BLaER1 treated with 17β-estradiol and CSF1 and Interleukin-3, amounts not matched to agents 10 nM and 100 nM (cell line): ENCODE measurements around the gene TPO.
A peak's percentile ranks its signal among the peaks of the same experiment; 100 is the strongest.

Experiments used
- H3K27ac ChIP-seq, 11 experiments: shearing (Covaris generic); formaldehyde crosslinking; 2 replicates each; pipeline ENCODE4 v1.8.1; 2022
- H3K27me3 ChIP-seq, 11 experiments: shearing (Covaris generic); formaldehyde crosslinking; 2 replicates each; pipeline ENCODE4 v1.8.1; 2022
- H3K36me3 ChIP-seq, 11 experiments: shearing (Covaris generic); formaldehyde crosslinking; 2 replicates each; pipeline ENCODE4 v1.8.1; 2022
- H3K4me1 ChIP-seq, 10 experiments: shearing (Covaris generic); formaldehyde crosslinking; 2 replicates each; pipeline ENCODE4 v1.8.1; 2022
- H3K4me2 ChIP-seq, 11 experiments: shearing (Covaris generic); formaldehyde crosslinking; 2 replicates each; pipeline ENCODE4 v1.8.1; 2022
- H3K4me3 ChIP-seq, 10 experiments: shearing (Covaris generic); formaldehyde crosslinking; 2 replicates each; pipeline ENCODE4 v1.8.1; 2022
- H3K9ac ChIP-seq, 11 experiments: shearing (Covaris generic); formaldehyde crosslinking; 2 replicates each; pipeline ENCODE4 v1.8.1; 2022
- H3K9me3 ChIP-seq, 11 experiments: shearing (Covaris generic); formaldehyde crosslinking; replicated peaks in 1 of 11; 2 replicates each; pipeline ENCODE4 v1.8.1; 2022
- H4K20me1 ChIP-seq, 11 experiments: shearing (Covaris generic); formaldehyde crosslinking; 2 replicates each; pipeline ENCODE4 v1.8.1; 2022
- Cebpa-rat ChIP-seq, 11 experiments: shearing (Covaris generic); IDR thresholded peaks; 2 replicates each; pipeline ENCODE4 v1.8.1; 2022

Gene TPO

DNA sequence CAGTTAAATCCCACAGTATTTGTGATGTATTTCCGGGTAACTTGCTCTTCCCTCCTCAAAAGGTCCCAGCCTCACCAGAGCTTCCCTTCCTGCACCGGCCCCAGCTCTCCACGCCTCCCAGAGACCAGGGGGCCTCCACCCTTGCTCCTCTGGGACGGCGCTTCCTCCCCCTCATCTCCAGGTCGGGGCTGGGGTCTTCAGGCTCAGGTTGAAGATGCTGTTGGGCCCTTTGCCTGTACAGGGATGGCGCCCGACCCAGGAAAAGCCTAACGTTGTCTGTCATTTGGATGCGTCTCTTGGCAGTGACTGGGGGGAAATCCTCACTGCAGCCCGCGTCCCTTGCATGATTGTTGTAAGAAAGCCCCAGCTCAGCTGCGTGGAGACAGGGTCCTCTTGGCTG lies 126.7 kb downstream of the TPO start:
- Histone ChIP-seq H3K4me3 (no peak overlapping the region), H3K9ac (no peak overlapping the region), H3K9me3 (no peaks in the 10 kb centered on the region), H3K4me2 (peak overlapping the region in 3 of 11 experiments; percentile 60 to 71 (median 66); a peak in 4 of 22 replicates), H3K27me3 (peaks cover 0 to 9% (median 0%) of the 10 kb centered on the region in 11 experiments; a peak in 2 of 22 replicates), H3K36me3 (no peaks in the 10 kb centered on the region), H3K4me1 (peaks cover 0 to 61% (median 32%) of the 10 kb centered on the region in 10 experiments; a peak in 18 of 20 replicates), H3K27ac (no peak overlapping the region), H4K20me1 (peaks cover 0 to 8% (median 0%) of the 10 kb centered on the region in 11 experiments; a peak in 3 of 22 replicates)
- TF ChIP-seq Cebpa-rat (IDR thresholded peaks at IDR 0.05) = no peak

DNA sequence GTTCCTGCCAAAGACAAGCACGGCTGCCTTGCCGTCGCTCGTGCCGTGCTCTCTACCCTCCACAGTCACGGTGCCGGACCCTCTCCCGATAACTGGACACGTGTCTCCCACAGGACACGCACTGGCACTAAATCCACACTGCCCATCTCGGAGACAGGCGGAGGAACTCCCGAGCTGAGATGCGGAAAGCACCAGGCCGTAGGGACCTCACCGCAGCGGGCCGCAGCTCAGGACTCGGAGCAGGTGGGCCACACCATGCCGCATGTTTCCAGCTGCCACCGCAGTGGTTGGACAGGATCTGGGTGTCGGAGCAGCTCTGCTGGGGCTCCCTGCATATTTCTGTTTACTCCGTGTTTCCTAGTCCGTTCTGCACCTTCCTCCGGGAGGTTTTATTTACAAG lies 127.2 kb downstream of the TPO start:
- Histone ChIP-seq H3K9me3 (no peaks in the 10 kb centered on the region), H4K20me1 (peaks cover 0 to 8% (median 0%) of the 10 kb centered on the region in 11 experiments; a peak in 3 of 22 replicates), H3K9ac (no peak overlapping the region), H3K27ac (no peak overlapping the region), H3K4me2 (peak overlapping the region in 8 of 11 experiments; percentile 23 to 71 (median 61); a peak in 10 of 22 replicates), H3K36me3 (no peaks in the 10 kb centered on the region), H3K4me3 (no peak overlapping the region), H3K4me1 (peaks cover 0 to 61% (median 32%) of the 10 kb centered on the region in 10 experiments; a peak in 18 of 20 replicates), H3K27me3 (peaks cover 0 to 9% (median 0%) of the 10 kb centered on the region in 11 experiments; a peak in 2 of 22 replicates)
- no peak for TF ChIP-seq Cebpa-rat (IDR thresholded peaks at IDR 0.05)

DNA sequence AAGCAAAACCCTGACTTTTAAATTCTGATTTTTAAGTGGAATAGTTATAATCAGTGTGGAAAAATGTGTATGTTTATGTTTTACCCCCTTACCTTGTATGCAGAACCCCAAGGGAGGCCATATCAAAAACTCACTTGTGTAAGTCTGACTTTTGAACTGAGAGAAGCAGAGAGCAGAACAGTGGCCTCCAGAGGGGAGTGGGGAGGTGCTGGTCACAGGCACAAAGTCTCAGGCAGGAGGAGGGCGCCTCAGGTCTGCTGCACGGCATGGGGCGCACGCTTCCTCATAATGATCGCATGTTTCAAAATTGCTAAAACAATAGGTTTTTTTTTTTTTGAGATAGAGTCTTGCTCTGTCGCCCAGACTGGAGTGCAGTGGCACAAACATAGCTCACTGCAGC lies 127.8 kb downstream of the TPO start:
- H3K27ac ChIP-seq = no peak overlapping the region
- peak overlapping the region in 8 of 11 experiments; percentile 16 to 71 (median 61); a peak in 12 of 22 replicates for H3K4me2 ChIP-seq
- H4K20me1 ChIP-seq = peaks cover 0 to 8% (median 0%) of the 10 kb centered on the region in 11 experiments; a peak in 3 of 22 replicates
- TF ChIP-seq Cebpa-rat (IDR thresholded peaks at IDR 0.05) = no peak
- H3K9me3 ChIP-seq = no peaks in the 10 kb centered on the region
- peaks cover 0 to 9% (median 0%) of the 10 kb centered on the region in 11 experiments; a peak in 2 of 22 replicates for H3K27me3 ChIP-seq
- H3K9ac ChIP-seq = no peak overlapping the region
- no peak overlapping the region for H3K4me3 ChIP-seq
- H3K36me3 ChIP-seq = no peaks in the 10 kb centered on the region
- H3K4me1 ChIP-seq = peaks cover 0 to 65% (median 35%) of the 10 kb centered on the region in 10 experiments; a peak in 18 of 20 replicates

DNA sequence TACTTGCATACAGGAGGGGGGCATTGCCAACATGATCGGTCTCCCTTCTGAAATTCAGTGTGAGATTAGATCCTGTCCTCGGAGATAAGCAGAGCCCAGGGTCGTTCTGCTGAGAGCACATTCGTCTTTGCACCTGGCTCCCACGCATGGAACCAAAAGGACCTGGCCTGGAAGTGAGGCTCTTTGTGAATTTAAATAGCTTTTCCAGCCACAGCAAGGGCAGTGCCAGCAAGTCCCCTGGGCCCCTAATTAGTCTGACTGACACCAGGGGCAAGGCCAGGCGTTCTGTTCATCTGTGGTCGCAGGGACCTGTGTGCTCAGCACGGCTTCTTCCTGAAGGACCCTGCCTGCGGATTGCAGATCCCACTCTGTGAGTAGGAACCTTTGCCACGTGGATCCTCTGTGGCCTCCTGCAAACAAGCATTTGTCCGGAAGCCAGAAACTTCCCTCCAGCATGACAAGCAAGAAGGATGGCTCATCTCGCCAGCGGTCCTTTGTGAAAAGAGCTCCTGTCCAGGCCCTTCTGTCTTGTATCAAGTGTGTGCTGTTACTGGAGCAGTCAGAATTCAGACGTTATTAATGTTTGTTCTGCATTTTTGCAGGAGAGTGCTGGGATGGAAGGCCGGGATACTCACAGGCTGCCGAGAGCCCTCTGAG lies 128.7 kb downstream of the TPO start:
- Histone ChIP-seq H3K27me3 (peaks cover 0 to 9% (median 0%) of the 10 kb centered on the region in 11 experiments; a peak in 2 of 22 replicates), H3K36me3 (no peaks in the 10 kb centered on the region), H3K4me1 (peaks cover 0 to 73% (median 38%) of the 10 kb centered on the region in 10 experiments; a peak in 18 of 20 replicates), H3K27ac (no peak overlapping the region), H3K9me3 (no peaks in the 10 kb centered on the region), H4K20me1 (peaks cover 0 to 14% (median 0%) of the 10 kb centered on the region in 11 experiments; a peak in 5 of 22 replicates), H3K4me2 (peak overlapping the region in 9 of 11 experiments; percentile 10 to 71 (median 60); a peak in 16 of 22 replicates), H3K9ac (peak overlapping the region in 3 of 11 experiments; percentile 23 to 47 (median 33); a peak in 4 of 22 replicates), H3K4me3 (no peak overlapping the region)
- TF ChIP-seq Cebpa-rat (IDR thresholded peaks at IDR 0.05) = no peak

DNA sequence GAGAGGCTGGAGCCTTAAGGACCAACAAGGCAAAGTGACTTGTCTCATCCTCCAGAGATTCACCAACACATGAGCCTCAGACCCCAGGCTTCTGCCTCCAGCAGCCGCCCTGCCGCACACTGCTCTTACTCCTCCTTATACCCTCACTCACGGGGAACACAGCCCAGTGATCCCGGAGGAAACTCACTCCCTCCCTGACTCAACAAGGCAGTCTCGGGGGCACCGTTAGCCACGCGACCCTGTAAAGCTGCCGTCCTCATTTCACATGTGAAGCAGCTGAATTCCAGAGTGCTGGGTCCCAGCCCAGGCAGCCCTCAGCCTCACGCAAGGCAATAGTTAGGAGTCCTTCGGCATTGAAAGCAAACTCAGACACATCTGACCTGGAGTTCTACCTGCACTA lies 129.7 kb downstream of the TPO start:
- H3K9me3 ChIP-seq = no peaks in the 10 kb centered on the region
- H3K9ac ChIP-seq = peak overlapping the region in 2 of 11 experiments; percentile 12 to 18; a peak in 2 of 22 replicates
- peaks cover 0 to 9% (median 0%) of the 10 kb centered on the region in 11 experiments; a peak in 2 of 22 replicates for H3K27me3 ChIP-seq
- no peak for TF ChIP-seq Cebpa-rat (IDR thresholded peaks at IDR 0.05)
- H3K36me3 ChIP-seq = no peaks in the 10 kb centered on the region
- H3K27ac ChIP-seq = no peak overlapping the region
- peak overlapping the region in 7 of 11 experiments; percentile 39 to 71 (median 62); a peak in 14 of 22 replicates for H3K4me2 ChIP-seq
- no peak overlapping the region for H3K4me3 ChIP-seq
- peaks cover 0 to 73% (median 38%) of the 10 kb centered on the region in 10 experiments; a peak in 18 of 20 replicates for H3K4me1 ChIP-seq
- peaks cover 0 to 16% (median 0%) of the 10 kb centered on the region in 11 experiments; a peak in 5 of 22 replicates for H4K20me1 ChIP-seq

DNA sequence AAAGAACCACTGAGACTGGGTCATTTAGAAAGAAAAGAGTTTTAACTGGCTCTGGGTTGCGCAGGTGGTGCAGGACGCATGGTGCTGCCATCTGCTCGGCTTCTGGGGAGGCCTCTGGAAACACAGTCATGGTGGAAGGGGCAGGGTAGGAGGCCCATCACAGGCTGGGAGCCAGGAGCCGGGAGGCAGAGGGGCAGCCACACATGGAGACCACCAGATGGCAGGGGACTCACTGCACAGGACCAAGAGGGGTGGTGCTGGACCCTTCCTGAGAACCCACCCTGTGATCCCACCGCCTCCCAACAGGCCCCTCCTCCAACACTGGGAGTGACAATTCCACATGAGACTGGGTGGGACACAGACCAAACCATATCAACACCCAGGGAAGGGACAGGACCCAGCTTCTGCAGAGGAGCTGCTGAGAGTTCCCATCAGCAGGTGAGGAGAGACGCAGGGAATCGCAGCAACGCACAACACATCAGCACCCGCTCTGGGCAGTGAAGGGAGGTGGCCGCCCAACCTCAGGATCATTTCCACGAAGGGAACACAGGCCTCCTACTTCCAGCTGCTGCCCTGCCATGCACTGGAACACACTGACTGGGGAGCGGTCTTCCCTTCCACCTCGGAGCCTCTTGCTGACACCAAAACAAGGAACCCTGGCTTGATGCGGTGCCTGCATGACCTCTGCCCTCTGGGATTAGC lies 130.7 kb downstream of the TPO start:
- Histone ChIP-seq H3K27me3 (peaks cover 0 to 9% (median 0%) of the 10 kb centered on the region in 11 experiments; a peak in 2 of 22 replicates), H3K4me3 (no peak overlapping the region), H3K9me3 (no peaks in the 10 kb centered on the region), H3K36me3 (no peaks in the 10 kb centered on the region), H4K20me1 (peaks cover 0 to 19% (median 0%) of the 10 kb centered on the region in 11 experiments; a peak in 6 of 22 replicates), H3K27ac (no peak overlapping the region), H3K4me2 (peak overlapping the region in 5 of 11 experiments; percentile 58 to 71 (median 66); a peak in 5 of 22 replicates), H3K9ac (no peak overlapping the region), H3K4me1 (peaks cover 0 to 66% (median 38%) of the 10 kb centered on the region in 10 experiments; a peak in 18 of 20 replicates)
- no peak for TF ChIP-seq Cebpa-rat (IDR thresholded peaks at IDR 0.05)

DNA sequence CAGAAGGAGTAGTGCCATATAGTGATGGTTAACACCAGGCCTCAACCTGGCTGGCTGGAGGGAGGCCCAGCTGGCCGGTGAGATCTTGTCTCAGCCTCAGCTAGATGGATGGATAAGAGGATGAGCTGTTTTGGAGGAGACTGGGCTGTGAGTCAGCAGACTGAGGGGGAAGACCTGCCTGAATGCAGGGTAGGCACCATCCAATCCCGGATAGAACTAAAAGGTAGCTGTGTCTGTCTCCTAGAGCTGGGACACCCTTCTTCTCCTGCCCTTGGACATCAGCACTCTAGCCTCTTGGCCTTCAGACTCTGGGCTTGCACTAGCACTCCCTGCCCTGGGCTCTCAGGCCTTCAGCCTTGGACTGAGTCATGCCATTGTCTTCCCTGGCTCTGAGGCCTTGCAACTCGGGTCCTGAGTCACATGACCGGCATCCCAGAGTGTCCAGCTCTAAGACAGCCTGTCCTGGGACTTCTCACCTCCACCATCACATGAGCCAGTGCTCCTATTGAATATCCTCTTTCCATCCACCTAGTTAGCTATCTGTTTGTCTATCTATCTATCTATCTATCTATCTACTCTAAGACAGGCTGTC lies 131.3 kb downstream of the TPO start:
- Histone ChIP-seq H3K27ac (no peak overlapping the region), H3K27me3 (peaks cover 0 to 9% (median 0%) of the 10 kb centered on the region in 11 experiments; a peak in 2 of 22 replicates), H3K9me3 (no peaks in the 10 kb centered on the region), H3K4me3 (no peak overlapping the region), H3K9ac (no peak overlapping the region), H3K4me1 (peaks cover 0 to 61% (median 38%) of the 10 kb centered on the region in 10 experiments; a peak in 18 of 20 replicates), H3K4me2 (no peak overlapping the region), H4K20me1 (peaks cover 0 to 26% (median 0%) of the 10 kb centered on the region in 11 experiments; a peak in 6 of 22 replicates), H3K36me3 (no peaks in the 10 kb centered on the region)
- no peak for TF ChIP-seq Cebpa-rat (IDR thresholded peaks at IDR 0.05)

DNA sequence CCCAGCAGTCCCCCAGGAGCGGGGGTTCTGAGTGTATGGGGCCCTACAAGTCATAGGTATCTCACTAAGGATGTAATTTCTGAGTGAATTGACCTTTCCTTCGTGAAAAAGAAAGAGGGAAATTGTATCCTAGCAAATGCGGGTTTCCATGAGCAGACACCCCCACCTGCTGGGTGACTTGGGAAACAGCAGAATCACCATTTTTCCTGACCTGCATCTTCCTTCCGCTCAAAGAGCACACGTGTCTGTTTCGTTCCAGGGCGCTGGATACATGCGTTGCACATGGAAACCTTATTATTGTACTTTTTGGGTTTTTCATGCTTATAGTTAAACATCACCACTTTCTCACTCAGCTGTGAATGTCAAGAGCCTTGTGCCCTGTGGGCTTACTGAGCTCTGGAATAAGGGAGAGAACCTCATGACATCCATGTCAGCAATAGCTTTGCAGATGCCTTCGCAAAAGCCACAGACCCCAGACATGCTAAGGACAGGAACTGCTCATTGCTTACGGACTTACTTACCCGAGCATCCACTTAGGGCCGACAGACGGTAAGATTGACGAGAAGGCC lies 132.8 kb downstream of the TPO start:
- Histone ChIP-seq H3K4me3 (no peak overlapping the region), H4K20me1 (peaks cover 0 to 36% (median 0%) of the 10 kb centered on the region in 11 experiments; a peak in 7 of 22 replicates), H3K4me1 (peaks cover 3 to 54% (median 36%) of the 10 kb centered on the region in 10 experiments; a peak in 18 of 20 replicates), H3K27me3 (peaks cover 0 to 15% (median 0%) of the 10 kb centered on the region in 11 experiments; a peak in 3 of 22 replicates), H3K4me2 (peak overlapping the region in 10 of 11 experiments; percentile 20 to 48 (median 32); a peak in 15 of 22 replicates), H3K27ac (no peak overlapping the region), H3K36me3 (no peaks in the 10 kb centered on the region), H3K9ac (no peak overlapping the region), H3K9me3 (no peaks in the 10 kb centered on the region)
- TF ChIP-seq Cebpa-rat (IDR thresholded peaks at IDR 0.05) = no peak
